ENCODE data around the gene OR6C2. TPM values are rescaled to one million over a fixed set of nuclear protein-coding genes. Genes with fewer than 3 reads are reported as not detected.

Gene OR6C2
- total RNA-seq, 1 experiment from 2014 or later = not detected

DNA sequence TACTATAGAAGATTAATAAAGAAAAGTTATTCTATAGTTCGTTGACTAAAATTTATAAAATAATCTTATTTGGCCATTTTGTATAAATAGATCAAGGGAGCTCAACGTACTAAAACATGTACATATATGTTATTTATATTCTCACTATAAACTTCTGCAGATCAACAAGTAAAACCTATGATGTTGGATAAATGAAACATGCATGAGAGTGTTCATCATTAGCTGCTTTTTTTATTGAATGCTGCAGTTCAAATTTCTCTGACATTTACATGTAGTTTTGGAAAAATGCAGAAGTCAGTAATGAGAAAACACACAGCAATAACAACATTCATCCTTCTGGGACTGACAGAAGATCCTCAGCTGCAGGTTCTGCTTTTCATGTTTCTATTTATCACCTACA is 48.2 kb downstream of the OR6C2 start, which contains the start of gene OR6C68:
Gene OR6C68, plus strand, starts transcription at position 301 of the 400 bp plus-strand sequence. Its CDS starts 0 bp downstream, at position 301.
- Histone ChIP-seq H3K79me2 (ENCODE audit: insufficient read depth, low read length) (no peaks in the 10 kb centered on the region), H3K9me3 (ENCODE audit: control insufficient read depth, low read depth, low read length) (no peaks in the 10 kb centered on the region), H3K27ac (ENCODE audit: insufficient read length, low read depth, low read length) (no peak within 1 kb of the TSS), H2AK5ac (ENCODE audit: insufficient read length, low read length) (no peak within 1 kb of the TSS), H2BK120ac (ENCODE audit: low read depth, low read length, poor library complexity, severe bottlenecking) (no peak within 1 kb of the TSS), H3K23ac (ENCODE audit: insufficient read length, low read depth, low read length) (no peak within 1 kb of the TSS), H3K4ac (ENCODE audit: low read depth, low read length) (no peak within 1 kb of the TSS), H2BK12ac (ENCODE audit: insufficient read length, low read depth, low read length) (no peak within 1 kb of the TSS), H3K9ac (ENCODE audit: extremely low read depth, insufficient read length, low read length) (no peak within 1 kb of the TSS), H3K14ac (ENCODE audit: insufficient read depth, low read length) (no peak within 1 kb of the TSS), H3K23me2 (ENCODE audit: insufficient read length, low read depth, low read length, poor library complexity, severe bottlenecking) (no peaks in the 10 kb centered on the region), H3K56ac (ENCODE audit: insufficient read length, low read depth, low read length) (no peak within 1 kb of the TSS), H2BK5ac (ENCODE audit: insufficient read length, low read length) (no peak within 1 kb of the TSS), H4K5ac (ENCODE audit: insufficient read length, low read depth, low read length) (no peak within 1 kb of the TSS), H3T11ph (ENCODE audit: low read length) (no peak within 1 kb of the TSS), H3K18ac (ENCODE audit: insufficient read length, low read depth, low read length) (no peak within 1 kb of the TSS), H4K8ac (replicated peaks; ENCODE audit: insufficient read length, low read depth, low read length) (no peak within 1 kb of the TSS), H2AFZ (ENCODE audit: low read length) (no peak within 1 kb of the TSS), H2BK15ac (ENCODE audit: low read depth, low read length) (no peak within 1 kb of the TSS), H3K79me1 (ENCODE audit: insufficient read depth, low read depth, low read length, poor library complexity, severe bottlenecking) (no peaks in the 10 kb centered on the region), H3K4me1 (ENCODE audit: insufficient read depth, low read length) (no peaks in the 10 kb centered on the region), H3K4me2 (ENCODE audit: insufficient read depth, insufficient read length, low read length) (no peak within 1 kb of the TSS), H2BK20ac (ENCODE audit: low read depth, low read length, poor library complexity, severe bottlenecking) (no peak within 1 kb of the TSS), H4K91ac (ENCODE audit: insufficient read length, low read depth, low read length) (no peak within 1 kb of the TSS), H4K20me1 (ENCODE audit: control insufficient read depth, insufficient read depth, insufficient read length) (no peaks in the 10 kb centered on the region), H3K27me3 (ENCODE audit: insufficient read depth, low read length) (no peaks in the 10 kb centered on the region)
- H3K27me3 Mint-ChIP-seq (ENCODE audit: low read depth) = no peaks in the 10 kb centered on the region; the same call in 1 of the 2 replicates
- WGBS (ENCODE audit: extremely low coverage, insufficient read length, low lambda C conversion rate) = no CpG with 5 or more reads among the region's 2 CpGs
- H3K27ac Mint-ChIP-seq = no peak within 1 kb of the TSS
- peaks cover 0 to 2% of the 10 kb centered on the region in 2 experiments; a peak in 1 of 5 replicates for H3K9me3 Mint-ChIP-seq
- H3K36me3 Mint-ChIP-seq (ENCODE audit: insufficient read depth in 1 of 3, low read depth in 3 of 3) = no peaks in the 10 kb centered on the region
- TF ChIP-seq, protein P1, sequence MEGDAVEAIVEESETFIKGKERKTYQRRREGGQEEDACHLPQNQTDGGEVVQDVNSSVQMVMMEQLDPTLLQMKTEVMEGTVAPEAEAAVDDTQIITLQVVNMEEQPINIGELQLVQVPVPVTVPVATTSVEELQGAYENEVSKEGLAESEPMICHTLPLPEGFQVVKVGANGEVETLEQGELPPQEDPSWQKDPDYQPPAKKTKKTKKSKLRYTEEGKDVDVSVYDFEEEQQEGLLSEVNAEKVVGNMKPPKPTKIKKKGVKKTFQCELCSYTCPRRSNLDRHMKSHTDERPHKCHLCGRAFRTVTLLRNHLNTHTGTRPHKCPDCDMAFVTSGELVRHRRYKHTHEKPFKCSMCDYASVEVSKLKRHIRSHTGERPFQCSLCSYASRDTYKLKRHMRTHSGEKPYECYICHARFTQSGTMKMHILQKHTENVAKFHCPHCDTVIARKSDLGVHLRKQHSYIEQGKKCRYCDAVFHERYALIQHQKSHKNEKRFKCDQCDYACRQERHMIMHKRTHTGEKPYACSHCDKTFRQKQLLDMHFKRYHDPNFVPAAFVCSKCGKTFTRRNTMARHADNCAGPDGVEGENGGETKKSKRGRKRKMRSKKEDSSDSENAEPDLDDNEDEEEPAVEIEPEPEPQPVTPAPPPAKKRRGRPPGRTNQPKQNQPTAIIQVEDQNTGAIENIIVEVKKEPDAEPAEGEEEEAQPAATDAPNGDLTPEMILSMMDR (conservative IDR thresholded peaks at IDR 0.05) = no peak
- no peak for DNase-seq
- no peaks in the 10 kb centered on the region for H3K4me1 Mint-ChIP-seq
- no peak within 1 kb of the TSS for H3K4me3 Mint-ChIP-seq
